ENCODE data around the gene MED23.

- TF ChIP-seq, protein P1, sequence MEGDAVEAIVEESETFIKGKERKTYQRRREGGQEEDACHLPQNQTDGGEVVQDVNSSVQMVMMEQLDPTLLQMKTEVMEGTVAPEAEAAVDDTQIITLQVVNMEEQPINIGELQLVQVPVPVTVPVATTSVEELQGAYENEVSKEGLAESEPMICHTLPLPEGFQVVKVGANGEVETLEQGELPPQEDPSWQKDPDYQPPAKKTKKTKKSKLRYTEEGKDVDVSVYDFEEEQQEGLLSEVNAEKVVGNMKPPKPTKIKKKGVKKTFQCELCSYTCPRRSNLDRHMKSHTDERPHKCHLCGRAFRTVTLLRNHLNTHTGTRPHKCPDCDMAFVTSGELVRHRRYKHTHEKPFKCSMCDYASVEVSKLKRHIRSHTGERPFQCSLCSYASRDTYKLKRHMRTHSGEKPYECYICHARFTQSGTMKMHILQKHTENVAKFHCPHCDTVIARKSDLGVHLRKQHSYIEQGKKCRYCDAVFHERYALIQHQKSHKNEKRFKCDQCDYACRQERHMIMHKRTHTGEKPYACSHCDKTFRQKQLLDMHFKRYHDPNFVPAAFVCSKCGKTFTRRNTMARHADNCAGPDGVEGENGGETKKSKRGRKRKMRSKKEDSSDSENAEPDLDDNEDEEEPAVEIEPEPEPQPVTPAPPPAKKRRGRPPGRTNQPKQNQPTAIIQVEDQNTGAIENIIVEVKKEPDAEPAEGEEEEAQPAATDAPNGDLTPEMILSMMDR (IDR thresholded peaks at IDR 0.05; ENCODE audit: low read length), result no peak
- TF ChIP-seq EZH2 (IDR thresholded peaks at IDR 0.05; ENCODE audit: borderline replicate concordance, low read length), result no peak
Measured at GRCh38 chr6:131651782-131652181, 23.7 kb upstream of the MED23 start.

All from OCI-LY1 (cell line).